ENCODE measurements around the gene ACOT7. TPM values are rescaled to one million over a fixed set of nuclear protein-coding genes. Genes with fewer than 3 reads are reported as not detected.

The ACOT7 gene
- total RNA-seq, 1 experiment from 2014 or later: 120 TPM

DNA sequence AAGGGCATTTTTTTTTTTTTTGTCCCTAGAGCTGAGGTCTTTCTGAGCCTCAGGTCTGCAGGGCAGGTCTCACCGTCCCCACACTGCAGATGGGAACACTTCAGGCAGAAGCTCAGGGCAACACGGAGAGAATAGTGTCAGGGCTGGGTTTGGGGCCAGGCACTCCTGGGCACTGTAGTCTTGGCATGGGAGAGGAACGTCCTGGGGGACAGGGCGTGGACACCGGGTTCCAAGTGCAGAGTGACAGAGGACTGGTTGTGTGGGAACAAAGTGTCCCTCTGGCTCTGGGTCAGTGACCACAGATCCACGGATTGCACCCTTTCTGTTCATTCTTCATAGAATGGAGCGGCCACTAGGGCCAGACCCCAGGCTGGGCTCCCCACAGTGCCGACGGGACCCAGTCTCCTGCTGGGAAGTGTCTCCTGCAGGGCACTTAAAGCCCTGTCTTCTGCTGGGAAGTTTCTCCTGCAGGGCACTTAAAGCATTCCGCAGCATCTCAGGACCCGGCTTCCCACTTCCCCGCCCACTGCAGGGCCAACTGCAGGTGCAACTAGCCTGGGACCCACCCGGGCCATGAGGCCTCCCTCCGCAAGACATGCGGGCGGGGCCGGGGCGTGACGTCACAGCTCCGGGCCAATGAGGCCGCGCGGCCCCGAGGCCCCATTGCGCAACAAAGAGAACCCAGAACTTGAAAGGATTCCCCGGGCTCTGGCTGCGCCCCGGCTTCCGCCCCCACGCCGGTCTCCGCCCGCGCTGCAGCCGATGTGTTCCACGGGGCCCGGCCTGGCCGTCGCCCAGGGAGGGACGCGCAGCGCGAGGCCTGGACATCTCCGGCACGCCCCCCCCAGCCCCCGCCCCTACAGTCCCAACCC, 133.8 kb downstream of the ACOT7 start:
- no peaks in the 10 kb centered on the region for H3K9me3 ChIP-seq (ENCODE audit: control insufficient read depth, insufficient read depth, low read depth, low read length)
- H3K4me3 ChIP-seq (ENCODE audit: low read depth in 2 of 2, low read length in 2 of 2): peak overlapping the region; percentile 53 to 62
- H3K27me3 ChIP-seq (ENCODE audit: control insufficient read depth, insufficient read depth, low read length): no peaks in the 10 kb centered on the region
- in situ Hi-C loops (cut with HindIII; ENCODE audit: low pct_unique_long_range_greater_than_20kb, low sequenced_read_pairs): no loop called here
- no TSS peak for BruUV-seq (replicated peaks)
- ChIA-PET CTCF (interaction anchor here (0.7 to 0.9 kb wide), 2 partner anchors 84 to 94 kb away, joined by 3 to 6 read pairs; no protein-coding TSS in a partner anchor), POLR2A (interaction anchor here (0.6 kb wide), 1 partner anchor 148 kb away, joined by 3 read pairs; no protein-coding TSS in a partner anchor)
- intact Hi-C loops (cut with micrococcal nuclease; ENCODE audit: unreplicated experiment): no loop called here
- TF ChIP-seq TCF7L2 (IDR thresholded peaks at IDR 0.05; ENCODE audit: low read depth, low read length) (peak; percentile 55; the same call in 1 of the 2 replicates), SIN3A (IDR thresholded peaks at IDR 0.05; ENCODE audit: borderline replicate concordance, insufficient read depth, low read depth, low read length) (no peak), POLR2AphosphoS5 (IDR thresholded peaks at IDR 0.05; ENCODE audit: low read depth, low read length) (no peak)
- TF ChIP-seq, protein P1, sequence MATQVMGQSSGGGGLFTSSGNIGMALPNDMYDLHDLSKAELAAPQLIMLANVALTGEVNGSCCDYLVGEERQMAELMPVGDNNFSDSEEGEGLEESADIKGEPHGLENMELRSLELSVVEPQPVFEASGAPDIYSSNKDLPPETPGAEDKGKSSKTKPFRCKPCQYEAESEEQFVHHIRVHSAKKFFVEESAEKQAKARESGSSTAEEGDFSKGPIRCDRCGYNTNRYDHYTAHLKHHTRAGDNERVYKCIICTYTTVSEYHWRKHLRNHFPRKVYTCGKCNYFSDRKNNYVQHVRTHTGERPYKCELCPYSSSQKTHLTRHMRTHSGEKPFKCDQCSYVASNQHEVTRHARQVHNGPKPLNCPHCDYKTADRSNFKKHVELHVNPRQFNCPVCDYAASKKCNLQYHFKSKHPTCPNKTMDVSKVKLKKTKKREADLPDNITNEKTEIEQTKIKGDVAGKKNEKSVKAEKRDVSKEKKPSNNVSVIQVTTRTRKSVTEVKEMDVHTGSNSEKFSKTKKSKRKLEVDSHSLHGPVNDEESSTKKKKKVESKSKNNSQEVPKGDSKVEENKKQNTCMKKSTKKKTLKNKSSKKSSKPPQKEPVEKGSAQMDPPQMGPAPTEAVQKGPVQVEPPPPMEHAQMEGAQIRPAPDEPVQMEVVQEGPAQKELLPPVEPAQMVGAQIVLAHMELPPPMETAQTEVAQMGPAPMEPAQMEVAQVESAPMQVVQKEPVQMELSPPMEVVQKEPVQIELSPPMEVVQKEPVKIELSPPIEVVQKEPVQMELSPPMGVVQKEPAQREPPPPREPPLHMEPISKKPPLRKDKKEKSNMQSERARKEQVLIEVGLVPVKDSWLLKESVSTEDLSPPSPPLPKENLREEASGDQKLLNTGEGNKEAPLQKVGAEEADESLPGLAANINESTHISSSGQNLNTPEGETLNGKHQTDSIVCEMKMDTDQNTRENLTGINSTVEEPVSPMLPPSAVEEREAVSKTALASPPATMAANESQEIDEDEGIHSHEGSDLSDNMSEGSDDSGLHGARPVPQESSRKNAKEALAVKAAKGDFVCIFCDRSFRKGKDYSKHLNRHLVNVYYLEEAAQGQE (IDR thresholded peaks at IDR 0.05; ENCODE audit: insufficient read depth in 1 of 2, low read depth in 2 of 2, low read length in 1 of 2): no peak
- TF ChIP-seq, protein P2, sequence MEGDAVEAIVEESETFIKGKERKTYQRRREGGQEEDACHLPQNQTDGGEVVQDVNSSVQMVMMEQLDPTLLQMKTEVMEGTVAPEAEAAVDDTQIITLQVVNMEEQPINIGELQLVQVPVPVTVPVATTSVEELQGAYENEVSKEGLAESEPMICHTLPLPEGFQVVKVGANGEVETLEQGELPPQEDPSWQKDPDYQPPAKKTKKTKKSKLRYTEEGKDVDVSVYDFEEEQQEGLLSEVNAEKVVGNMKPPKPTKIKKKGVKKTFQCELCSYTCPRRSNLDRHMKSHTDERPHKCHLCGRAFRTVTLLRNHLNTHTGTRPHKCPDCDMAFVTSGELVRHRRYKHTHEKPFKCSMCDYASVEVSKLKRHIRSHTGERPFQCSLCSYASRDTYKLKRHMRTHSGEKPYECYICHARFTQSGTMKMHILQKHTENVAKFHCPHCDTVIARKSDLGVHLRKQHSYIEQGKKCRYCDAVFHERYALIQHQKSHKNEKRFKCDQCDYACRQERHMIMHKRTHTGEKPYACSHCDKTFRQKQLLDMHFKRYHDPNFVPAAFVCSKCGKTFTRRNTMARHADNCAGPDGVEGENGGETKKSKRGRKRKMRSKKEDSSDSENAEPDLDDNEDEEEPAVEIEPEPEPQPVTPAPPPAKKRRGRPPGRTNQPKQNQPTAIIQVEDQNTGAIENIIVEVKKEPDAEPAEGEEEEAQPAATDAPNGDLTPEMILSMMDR (IDR thresholded peaks at IDR 0.05): no peak
- no peaks in the 10 kb centered on the region for H3K36me3 ChIP-seq (ENCODE audit: control insufficient read depth, insufficient read depth, low read length)
- peak; percentile 64 for ATAC-seq
- H3K4me1 ChIP-seq (ENCODE audit: control insufficient read depth, insufficient read depth, low read length): no peaks in the 10 kb centered on the region
- no peak overlapping the region for H3K27ac ChIP-seq (ENCODE audit: low read length)
- no peak for DNase-seq (ENCODE audit: low read depth, low spot score)

DNA sequence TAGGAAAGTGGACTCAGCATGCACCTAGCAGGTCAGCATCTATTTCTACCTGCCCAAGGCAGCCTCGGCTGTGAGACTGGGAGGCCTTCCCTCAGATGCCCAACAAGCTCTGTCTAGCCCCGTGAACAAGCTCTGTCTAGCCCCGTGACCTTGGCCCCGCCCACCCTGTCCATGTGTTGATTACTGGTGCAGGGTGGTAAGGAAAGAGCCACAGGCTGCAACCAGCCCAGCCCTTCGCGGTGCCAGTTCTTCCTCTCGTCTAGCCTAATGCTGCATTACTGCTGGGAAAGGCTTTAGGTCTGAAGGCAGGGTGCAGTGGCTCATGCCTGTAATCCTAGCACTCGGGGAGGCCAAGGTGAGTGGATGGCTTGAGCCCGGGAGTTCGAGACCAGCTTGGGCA, 134.9 kb downstream of the ACOT7 start:
- Histone ChIP-seq H3K4me1 (ENCODE audit: control insufficient read depth, insufficient read depth, low read length) (no peaks in the 10 kb centered on the region), H3K9me3 (ENCODE audit: control insufficient read depth, insufficient read depth, low read depth, low read length) (no peaks in the 10 kb centered on the region), H3K4me3 (ENCODE audit: low read depth in 2 of 2, low read length in 2 of 2) (no peak overlapping the region), H3K36me3 (ENCODE audit: control insufficient read depth, insufficient read depth, low read length) (no peaks in the 10 kb centered on the region), H3K27me3 (ENCODE audit: control insufficient read depth, insufficient read depth, low read length) (no peaks in the 10 kb centered on the region), H3K27ac (ENCODE audit: low read length) (no peak overlapping the region)
- in situ Hi-C loops (cut with HindIII; ENCODE audit: low pct_unique_long_range_greater_than_20kb, low sequenced_read_pairs) (no loop called here), intact Hi-C loops (cut with micrococcal nuclease; ENCODE audit: unreplicated experiment) (no loop called here)
- DNase-seq (ENCODE audit: low read depth, low spot score): no peak
- TF ChIP-seq TCF7L2 (IDR thresholded peaks at IDR 0.05; ENCODE audit: low read depth, low read length): no peak
- TF ChIP-seq, protein P2 (IDR thresholded peaks at IDR 0.05): no peak
- TF ChIP-seq, protein P1 (IDR thresholded peaks at IDR 0.05; ENCODE audit: insufficient read depth in 1 of 2, low read depth in 2 of 2, low read length in 1 of 2): no peak
- no peak for TF ChIP-seq SIN3A (IDR thresholded peaks at IDR 0.05; ENCODE audit: borderline replicate concordance, insufficient read depth, low read depth, low read length)
- TF ChIP-seq POLR2AphosphoS5 (IDR thresholded peaks at IDR 0.05; ENCODE audit: low read depth, low read length): no peak
- ChIA-PET CTCF (interaction anchor here (0.7 to 0.9 kb wide), 2 partner anchors 85 to 95 kb away, joined by 3 to 6 read pairs; no protein-coding TSS in a partner anchor), POLR2A (interaction anchor here (0.6 kb wide), 2 partner anchors 101 to 181 kb away, joined by 3 to 5 read pairs; no protein-coding TSS in a partner anchor)
- no peak for ATAC-seq
- no TSS peak for BruUV-seq (replicated peaks)

Data from Panc1 (cell line).